OCI-M2 (cell line): Measurements from ENCODE around the gene PPP6R1.
"Not testable (repeated sequence)": the region's sequence is repeated elsewhere in the genome, so short reads cannot be mapped to it uniquely, and the experiment has no call there.

ENCODE experiments used
- DNase-seq: peaks from one replicate; lab custom pipeline; 2025; ENCODE audit not compliant: unreplicated experiment; lab: John Stamatoyannopoulos, UW

PPP6R1 gene

DNA sequence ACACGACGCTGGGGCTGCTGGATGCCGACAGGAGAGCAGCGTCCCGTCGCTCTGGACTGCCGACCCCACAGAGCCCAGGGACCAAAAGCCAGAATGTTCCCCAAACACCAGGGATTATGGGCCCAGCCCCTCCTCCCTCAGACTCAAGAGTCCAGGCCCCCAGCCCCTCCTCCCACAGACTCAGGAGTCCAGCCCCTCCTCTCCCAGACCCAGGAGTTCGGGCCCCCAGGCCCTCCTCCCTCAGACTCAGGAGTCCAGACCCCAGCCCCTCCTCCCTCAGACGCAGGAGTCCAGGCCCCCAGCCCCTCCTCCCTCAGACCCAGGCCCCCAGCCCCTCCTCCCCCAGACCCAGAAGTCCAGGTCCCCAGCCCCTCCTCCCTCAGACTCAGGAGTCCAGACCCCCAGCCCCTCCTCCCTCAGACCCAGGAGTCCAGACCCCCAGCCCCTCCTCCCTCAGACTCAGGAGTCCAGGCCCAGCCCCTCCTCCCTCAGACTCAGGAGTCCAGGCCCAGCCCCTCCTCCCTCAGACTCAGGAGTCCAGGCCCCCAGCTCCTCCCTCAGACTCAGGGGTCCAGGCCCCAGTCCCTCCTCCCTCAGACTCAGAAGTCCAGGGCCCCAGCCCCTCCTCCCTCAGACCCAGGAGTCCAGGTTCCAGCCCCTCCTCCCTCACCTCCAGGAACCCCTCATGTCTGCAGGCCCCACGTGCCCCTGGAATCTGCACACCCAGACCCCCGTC is 34.0 kb downstream of the PPP6R1 start:
- DNase-seq = not testable (repeated sequence)

DNA sequence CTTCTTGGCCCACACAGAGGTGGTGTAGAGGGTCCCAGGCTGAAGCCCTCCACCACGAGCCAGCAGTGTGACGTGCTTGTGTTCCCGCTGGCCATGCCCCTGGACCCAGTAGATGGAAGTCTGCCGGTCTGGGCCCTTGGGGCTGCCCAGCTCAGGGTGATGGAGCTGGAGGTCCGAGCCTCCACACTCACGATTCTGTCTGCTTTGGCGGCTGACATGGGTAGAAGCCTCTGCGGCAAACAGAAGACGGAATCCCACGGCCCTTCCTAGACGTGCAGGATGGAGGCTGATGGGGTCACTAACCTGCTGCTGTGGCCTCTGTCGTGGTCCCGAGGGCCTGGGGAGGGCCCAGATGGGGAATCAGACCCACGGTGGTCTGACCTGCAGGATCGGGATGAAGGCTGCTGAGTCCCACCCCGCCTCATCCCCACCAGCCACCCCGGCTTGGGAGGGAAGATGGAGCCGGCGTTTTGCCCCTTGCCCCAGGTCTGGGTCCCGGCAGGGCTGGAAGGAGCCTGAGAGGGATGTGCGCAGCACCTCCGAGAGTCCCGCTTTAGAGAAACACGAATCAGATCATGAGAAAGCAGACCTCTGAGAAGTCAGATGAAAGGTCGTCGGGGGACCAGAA is 34.7 kb downstream of the PPP6R1 start:
- no peak for DNase-seq

DNA sequence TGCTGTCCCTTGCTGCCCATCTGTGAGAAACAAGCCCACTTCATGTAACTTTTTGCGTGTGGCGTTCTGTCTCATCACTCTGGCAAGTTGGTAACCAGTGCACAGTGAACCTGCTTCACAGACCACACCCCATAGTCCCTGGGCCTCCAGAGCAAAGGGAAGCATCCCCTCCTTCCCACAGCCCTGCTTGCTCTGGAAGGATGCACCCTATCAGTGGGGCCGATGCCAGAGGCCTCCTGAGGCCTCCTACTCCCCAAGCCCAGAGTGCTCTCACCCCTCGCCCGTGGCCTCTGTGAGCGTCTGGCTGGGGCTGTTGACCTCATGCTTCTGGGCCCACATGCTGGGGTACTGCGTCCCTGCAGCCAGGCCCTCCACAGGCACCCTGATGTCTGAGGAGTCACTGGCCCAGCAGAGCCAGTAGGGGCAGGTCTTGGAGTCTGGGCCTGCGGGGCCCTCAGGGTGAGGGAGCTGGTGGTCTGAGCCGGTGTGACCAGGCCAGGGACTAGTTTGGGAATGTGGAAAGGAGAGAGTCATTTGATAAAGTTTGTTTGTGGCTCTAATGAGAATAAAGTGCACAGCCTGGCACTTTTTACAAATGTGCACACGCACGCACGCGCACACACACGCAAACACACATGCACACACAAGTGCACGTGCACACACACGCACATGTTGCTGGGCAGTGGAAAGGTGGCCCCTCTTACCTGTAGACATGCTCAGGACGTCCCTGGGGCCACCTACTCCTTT is 35.4 kb downstream of the PPP6R1 start:
- DNase-seq = no peak

DNA sequence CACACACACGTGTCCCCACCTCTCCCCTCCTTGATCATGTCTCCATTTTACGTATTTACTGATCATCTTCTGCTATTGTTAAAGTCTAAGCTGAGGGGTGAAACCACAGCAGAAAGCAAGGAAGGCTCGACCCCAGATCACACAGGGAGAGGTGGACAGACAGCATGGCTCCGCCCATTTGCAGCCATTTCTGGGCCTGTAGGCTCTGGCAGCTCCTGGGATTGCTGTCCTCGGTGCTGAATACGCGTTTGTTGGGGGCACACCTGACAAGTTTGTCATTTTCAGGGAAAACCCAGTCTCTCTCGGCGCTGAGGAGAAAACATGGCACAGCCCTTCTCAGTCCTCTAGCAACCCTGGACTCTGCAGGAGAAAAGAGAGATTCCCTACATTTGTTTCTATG is 38.3 kb downstream of the PPP6R1 start:
- DNase-seq = no peak

DNA sequence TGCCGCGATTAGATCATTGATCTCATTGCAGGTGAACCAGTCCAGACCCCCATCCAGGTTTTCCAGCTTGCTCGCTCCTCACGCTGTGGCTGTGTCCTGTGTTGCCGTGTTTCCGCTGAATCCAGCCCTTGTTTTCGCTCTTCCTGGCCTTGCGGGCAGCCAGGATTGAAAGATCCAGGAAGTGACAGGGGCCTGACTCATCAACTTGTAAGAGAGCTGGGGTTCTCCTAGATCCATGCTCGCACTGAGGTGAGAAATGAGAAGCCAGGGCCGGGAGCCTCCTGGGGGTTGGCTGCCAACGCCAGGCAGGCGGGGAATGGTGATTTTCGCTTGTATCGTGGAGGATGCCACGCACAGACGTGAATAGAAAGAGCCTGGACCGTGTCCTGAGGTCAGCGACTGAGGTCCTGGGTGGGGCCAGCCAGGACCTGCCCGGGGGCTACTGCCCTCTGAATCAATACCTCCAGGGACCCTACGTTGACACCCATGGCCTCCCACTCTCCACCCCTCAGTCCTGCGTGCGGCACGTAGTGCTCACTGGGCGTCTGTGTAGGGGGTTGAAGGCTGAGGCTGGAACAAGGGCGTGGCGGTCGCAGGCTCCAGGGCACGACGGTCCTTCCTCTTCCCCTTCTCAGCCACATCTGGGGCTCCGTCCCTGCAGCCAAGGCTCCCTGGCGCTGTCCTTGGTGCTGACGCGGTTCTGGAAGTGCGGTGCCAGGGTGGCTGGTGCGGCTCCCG is 42.2 kb downstream of the PPP6R1 start:
- DNase-seq = peak; percentile 82

DNA sequence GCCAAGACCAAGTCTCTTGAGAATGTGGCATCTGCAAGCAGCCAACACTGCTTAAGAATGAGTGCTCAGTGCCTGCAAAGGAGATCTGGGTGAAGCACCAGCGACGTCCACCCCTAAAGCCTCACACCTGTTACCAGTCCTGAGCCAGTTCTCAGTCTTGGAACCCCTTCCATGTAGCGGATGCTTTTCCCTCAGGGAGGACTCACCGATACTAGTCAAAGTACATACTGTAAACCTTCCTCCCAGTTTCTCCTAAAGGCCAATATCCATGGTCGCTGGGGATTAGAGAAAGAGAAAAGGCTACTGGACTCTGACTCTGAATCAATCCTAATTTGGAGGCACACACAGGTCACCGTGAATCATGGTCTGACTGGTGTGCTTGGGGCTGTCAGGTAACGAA is 45.3 kb downstream of the PPP6R1 start:
- DNase-seq = no peak

DNA sequence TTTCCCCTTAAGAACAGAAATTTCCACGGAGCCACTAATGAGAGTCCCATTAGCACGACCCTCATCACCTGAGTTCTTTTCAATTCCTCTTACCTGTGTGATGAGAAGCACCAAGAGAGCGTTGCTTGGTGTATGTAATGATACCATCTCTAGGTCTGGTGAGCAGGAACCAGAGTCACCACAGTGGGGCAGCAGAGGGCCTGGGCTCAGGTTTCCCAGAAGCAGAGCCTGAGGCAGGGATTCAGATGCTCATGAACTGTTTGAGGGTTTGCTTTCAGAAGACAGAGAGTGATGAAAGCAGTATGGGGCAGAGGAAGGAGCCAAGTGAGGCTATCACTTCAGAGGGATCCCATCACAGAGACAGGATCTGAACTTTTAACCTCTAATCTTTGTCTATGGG is 46.4 kb downstream of the PPP6R1 start:
- no peak for DNase-seq

DNA sequence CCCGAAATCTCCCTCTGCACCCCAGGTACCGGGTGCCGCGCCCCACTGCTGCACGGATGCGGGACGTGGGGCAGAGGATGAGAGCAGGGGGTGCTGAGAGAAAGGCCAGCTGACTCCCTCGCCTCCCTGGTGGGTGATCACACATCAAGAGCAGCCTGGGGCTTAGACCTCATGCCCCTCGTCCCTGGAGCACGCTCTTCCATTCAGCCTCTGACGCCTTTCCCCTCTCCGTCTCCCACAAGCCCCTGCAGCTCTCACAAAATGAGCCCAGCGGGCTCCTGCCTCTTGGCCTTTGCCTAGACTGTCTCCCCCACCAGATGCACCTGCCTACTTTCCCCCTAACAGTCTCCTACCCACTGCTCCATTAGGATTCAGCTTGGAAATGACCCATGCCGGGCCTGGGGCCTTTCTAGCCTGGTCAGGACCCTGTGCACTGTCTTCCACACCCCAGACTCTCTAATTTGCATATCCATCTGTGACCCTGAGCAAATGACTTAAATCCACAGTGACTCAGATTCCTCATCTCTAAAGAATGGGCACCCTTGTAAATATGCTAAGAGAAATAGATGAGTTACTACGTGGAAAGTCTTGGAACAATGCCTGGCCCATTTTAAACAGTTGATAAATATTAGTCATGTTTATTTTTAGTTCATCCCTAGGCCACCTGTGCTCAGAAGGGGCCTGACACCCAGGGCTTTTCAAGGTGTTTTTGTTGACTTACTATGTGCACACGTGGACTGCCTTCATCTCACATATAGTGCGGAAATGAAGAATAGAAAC is 48.9 kb downstream of the PPP6R1 start:
- no peak for DNase-seq

DNA sequence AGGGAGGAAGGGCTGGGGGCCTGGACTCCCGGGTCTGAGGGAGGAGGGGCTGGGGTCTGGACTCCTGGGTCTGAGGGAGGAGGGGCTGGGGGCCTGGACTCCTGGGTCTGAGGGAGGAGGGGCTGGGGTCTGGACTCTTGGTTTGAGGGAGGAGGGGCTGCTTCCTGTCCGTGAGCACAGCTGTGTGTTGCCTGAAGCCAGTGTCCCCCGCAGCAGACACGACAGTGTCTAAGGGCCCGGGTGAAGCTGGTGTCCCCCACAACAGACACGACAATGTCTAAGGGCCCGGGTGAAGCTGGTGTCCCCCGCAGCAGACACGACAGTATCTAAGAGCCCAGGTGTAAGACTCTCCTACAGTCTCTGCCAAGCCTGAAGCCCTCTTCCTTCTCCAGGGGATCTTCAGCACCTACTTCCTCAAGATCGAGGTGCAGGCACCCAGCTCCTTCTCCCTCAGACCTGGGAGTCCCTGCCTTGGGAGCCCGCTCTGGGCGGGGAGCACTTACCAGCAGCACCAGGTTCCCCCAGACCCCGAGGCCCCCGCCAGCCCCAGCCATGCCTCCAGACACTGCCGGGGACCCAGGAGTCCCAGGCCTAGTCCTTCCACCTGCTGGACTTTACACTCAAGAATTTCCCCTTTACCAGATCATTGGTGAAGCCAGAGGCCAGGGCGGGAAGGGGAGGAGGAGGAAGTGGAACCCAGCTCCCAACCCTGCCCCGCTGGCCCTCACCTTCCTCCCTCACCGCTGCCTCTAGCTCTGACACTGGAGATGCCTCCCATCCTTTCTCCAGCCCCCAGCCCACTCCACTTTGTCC is 49.7 kb downstream of the PPP6R1 start, which contains the start of gene PTPRH:
Gene PTPRH (minus strand): TSS at position 622 of the 813 bp plus-strand sequence. CDS start 68 bp downstream, at position 554.
- no peak for DNase-seq

DNA sequence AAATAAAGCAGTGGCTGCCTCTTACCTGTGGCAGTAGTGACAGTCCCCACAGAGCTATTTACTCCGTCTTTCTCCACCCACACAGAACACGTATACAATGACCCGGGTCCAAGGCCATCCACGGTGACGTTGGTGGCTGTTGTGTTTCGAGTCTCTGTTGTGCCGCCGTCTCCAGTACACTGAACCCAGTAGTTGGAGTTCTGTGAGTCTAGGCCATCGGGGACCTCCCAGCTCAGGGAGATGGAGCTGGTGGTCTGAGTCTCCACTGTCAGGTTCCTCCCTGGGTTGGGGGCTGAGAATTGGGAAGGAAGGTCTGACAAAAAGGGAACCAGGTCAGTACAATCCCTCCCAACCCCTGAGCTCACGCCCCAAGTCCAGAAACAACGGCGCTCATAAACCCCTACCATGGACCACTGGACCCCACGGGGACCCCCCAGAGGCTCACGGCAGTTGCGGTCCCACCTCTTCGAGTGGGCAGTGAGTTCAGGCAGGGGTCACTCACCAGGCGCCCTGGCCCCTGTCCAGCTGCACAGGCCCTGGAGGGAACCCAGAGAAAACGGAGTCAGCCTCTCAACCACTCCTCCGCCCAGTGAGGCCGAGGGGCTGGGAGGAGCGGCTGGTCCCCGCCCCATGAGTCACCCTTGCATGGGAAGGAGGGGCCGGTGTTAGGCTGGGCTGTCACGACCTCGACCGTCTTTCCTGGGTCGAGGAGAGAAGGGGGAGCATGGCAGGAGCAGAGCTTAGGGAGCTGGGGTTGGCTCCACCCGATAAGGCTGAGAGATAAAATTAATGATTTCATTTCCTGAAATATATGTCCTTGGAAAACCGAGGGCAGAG is 51.9 kb downstream of the PPP6R1 start:
- peak; percentile 83 for DNase-seq

DNA sequence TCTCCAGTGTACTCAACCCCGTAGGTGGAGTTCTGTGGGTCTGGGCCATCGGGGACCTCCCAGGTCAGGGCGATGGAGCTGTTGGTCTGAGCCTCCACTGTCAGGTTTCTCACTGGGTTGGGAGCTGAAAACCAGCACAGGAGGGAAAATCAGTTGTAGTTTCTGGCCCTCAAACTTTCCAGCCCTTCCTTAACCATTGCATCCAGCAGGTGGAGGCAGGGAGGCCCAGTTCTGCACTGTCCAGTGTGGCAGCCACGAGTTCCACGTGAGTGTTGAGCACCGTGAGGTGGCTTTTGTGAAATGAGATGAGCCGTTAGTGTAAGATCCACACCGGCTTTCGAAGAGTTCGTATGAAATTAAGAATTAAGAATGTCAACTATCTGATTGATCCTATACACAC is 56.6 kb downstream of the PPP6R1 start:
- not testable (repeated sequence) for DNase-seq

DNA sequence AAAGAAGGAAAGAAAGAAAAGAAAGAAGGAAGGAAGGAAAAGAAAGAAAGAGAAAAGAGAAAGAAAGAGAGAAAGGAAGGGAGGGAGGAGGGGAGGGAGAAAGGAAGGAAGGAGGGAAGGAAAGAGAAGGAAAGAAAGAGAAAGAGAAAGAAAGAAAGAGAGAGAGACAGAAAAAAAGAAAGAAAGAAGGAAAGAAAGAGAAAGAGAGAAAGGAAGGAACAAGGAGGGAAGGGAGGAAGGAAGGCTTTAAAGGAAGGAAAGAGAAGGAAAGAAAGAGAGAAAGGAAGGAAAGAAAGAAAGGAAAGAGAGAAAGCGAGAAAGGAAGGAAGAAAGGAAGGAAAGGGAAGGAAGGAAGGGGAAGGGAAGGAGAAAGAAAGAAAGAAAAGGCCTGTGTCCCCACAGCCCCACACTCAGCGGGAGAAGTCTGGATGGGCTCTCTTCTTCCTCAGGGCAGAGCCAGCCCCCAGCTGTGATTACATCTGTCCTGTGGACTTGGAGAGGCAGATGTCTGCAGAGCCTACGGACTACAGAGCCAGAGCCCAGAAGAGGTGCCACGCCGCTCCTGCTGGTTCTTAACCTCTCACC is 59.1 kb downstream of the PPP6R1 start:
- DNase-seq = no peak

DNA sequence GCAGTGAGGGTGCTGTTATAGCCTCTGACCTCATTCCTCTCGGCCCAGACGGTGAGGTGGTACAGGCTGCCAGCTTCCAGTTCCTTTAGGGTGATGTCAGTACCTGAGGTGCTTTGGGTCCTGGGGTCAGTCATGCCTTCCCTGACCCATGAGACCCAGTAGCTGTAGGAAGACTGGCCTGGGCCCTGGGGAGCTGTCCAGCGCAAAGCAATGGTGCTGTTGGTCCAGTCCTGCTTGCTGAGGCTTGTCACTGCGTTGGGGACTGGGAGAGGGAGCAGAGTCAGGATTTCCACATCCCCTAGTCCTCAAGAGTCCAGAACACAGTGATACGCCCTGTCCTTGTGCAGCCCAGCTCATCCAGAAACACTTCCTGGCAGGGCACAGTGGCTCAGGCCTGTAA is 60.2 kb downstream of the PPP6R1 start:
- no peak for DNase-seq

DNA sequence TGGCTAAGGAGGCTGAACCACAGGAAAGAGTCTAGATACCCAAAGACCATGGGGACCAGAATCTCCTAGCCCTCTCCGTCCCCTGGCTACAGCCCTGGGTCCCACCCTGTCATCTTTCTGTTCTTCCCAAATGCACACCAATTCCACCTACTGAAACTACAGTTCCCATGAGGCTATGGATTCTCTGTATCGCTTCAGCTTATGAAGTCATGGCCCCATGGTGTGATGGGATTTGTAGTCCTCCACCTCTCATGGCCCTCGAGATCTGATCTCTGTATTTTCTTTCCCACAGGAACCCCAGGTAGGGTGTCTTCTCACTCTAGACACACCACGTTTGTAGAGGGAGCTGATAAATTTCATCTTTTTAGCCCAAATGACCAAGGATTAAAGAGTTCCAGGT is 61.3 kb downstream of the PPP6R1 start:
- no peak for DNase-seq

DNA sequence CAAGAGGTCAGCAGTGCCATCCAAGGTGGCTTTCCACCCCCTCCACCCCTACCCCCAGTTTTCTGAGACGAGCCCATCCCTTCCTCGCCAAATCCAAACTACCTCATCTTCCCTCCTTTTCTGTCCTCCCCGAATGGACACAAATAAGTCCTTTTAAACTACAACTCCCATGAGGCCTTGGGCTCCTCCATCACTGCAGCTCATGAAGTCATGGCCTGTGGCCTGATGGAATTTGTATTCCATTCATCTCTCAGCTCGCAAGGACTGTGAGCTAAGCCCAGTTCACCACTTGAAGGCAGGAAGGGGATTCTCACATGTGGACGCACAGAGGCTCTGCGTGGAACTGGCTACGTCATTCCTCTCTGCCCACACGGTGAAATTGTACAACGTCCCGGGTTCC is 62.0 kb downstream of the PPP6R1 start:
- DNase-seq = no peak

DNA sequence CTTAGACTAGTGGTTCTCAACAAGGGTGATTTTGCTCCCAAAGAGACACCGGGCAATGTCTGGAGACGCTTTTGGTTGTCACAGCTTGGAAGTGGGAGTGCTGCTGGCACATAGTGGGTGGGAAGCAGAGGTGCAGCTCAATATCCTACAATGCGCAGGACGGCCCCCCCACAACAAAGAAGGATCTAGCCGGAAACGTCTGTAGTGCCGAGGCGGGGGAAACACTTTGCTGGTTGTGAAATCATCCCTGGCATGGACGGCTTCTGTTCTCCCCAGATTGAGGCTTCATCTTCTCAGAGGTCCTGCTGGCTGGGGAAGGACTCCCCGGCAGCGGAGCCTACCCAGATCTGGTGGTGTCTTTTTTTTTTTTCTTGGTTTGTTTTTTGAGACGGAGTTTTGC is 65.3 kb downstream of the PPP6R1 start:
- no peak for DNase-seq

DNA sequence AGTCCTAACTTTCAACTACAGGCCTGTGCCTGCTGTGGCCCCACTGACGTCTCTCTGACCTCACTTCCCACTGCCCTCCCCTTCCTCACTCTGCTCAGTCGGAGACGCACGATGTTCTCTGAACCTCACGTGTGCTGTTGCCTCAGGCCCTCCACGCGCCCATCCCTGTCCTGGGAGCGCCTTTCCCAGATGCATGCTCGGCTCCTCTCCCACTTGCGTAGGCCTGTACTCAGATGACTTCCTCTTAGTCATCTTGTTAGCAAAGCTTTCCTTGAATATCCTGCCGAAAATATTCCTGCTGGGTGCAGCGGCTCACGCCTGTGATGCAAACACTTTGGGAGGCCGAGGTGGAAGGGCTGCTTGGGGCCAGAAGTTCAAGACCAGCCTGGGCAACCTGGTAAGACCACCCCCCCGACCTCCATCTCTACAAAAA is 69.4 kb downstream of the PPP6R1 start:
- no peak for DNase-seq

DNA sequence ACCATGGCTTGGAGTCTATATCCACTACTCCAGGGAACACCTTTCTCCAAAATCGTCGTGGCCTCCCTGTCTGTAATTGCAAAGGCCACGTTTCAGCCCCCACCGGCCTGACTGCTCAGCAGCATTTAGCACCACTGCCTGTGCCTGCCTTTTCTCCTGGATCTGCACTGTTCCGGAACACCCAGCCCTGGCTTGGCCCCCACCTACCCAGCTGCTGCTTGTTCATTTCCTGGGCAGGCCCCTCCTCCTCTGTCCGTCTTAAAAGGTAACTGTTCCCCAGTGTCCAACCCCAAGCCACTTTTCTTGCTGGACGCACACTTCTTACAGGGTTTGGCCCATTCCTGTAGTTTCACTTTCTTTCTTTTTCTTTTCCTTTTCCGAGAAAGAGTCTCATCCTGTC is 70.2 kb downstream of the PPP6R1 start:
- DNase-seq = no peak
